GM06990 (cell line): ENCODE data around the gene CLN3.
"Not testable (repeated sequence)": the region's sequence is repeated elsewhere in the genome, so short reads cannot be mapped to it uniquely, and the experiment has no call there.

Experiments
- DNase-seq: peaks from one replicate; pipeline ENCODE4 v3.0.0-alpha.2; 2011; ENCODE audit not compliant: insufficient read length; ENCODE audit errors: extremely low read depth
- H3K27me3 ChIP-seq: replicated peaks from 2 replicates; pipeline ENCODE4 v1.6.0; 2011; ENCODE audit warnings: low read length; ENCODE audit not compliant: control insufficient read depth, insufficient read depth
- H3K36me3 ChIP-seq: 2 replicates; pipeline ENCODE4 v1.5.1; 2011; ENCODE audit warnings: low read length; ENCODE audit not compliant: control insufficient read depth, insufficient read depth
- H3K4me3 ChIP-seq: replicated peaks from 2 replicates; pipeline ENCODE4 v1.5.1; 2011; ENCODE audit warnings: low read depth, mild to moderate bottlenecking, control low read depth, low read length
- TF ChIP-seq, protein P1 (sequence below): IDR thresholded peaks from 2 replicates; pipeline ENCODE4 v1.5.1; 2011; ENCODE audit warnings: low read length, control low read depth, mild to moderate bottlenecking, inconsistent platforms; ENCODE audit not compliant: insufficient read depth, poor library complexity, severe bottlenecking

The CLN3 gene

DNA sequence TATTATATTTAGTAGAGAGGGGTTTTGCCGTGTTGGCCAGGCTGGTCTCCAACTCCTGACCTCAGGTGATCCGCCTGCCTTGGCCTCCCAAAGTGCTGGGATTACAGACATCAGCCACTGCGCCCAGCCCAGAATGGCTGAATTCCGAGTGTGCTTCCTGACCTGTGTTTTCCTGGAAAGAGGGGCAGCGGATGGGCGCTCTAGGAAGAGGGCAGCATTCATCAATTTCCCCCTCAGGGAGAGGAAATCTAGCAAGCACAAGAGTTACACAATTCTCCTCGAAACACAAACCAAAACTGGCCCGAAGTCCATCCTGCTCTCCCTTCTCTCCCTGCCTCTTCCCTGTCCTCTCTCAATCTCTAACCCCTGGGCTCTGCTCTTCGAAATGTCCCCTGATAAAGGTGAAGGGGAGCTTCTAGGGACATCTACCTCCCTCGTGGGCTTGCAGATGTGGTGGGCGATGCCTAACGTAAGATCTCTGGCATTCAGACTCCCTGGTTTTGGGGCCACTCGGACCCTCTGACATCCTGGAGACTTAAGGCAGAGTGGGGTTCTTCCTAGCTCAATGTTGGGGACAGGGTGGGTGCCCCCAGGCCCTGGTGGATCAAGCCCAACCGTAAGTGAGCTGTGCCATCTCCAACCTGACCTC lies 13.7 kb upstream of the CLN3 start:
- Histone ChIP-seq H3K27me3 (no peaks in the 10 kb centered on the region), H3K4me3 (no peak overlapping the region), H3K36me3 (no peaks in the 10 kb centered on the region)
- no peak for DNase-seq
- TF ChIP-seq, protein P1, sequence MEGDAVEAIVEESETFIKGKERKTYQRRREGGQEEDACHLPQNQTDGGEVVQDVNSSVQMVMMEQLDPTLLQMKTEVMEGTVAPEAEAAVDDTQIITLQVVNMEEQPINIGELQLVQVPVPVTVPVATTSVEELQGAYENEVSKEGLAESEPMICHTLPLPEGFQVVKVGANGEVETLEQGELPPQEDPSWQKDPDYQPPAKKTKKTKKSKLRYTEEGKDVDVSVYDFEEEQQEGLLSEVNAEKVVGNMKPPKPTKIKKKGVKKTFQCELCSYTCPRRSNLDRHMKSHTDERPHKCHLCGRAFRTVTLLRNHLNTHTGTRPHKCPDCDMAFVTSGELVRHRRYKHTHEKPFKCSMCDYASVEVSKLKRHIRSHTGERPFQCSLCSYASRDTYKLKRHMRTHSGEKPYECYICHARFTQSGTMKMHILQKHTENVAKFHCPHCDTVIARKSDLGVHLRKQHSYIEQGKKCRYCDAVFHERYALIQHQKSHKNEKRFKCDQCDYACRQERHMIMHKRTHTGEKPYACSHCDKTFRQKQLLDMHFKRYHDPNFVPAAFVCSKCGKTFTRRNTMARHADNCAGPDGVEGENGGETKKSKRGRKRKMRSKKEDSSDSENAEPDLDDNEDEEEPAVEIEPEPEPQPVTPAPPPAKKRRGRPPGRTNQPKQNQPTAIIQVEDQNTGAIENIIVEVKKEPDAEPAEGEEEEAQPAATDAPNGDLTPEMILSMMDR = no peak

DNA sequence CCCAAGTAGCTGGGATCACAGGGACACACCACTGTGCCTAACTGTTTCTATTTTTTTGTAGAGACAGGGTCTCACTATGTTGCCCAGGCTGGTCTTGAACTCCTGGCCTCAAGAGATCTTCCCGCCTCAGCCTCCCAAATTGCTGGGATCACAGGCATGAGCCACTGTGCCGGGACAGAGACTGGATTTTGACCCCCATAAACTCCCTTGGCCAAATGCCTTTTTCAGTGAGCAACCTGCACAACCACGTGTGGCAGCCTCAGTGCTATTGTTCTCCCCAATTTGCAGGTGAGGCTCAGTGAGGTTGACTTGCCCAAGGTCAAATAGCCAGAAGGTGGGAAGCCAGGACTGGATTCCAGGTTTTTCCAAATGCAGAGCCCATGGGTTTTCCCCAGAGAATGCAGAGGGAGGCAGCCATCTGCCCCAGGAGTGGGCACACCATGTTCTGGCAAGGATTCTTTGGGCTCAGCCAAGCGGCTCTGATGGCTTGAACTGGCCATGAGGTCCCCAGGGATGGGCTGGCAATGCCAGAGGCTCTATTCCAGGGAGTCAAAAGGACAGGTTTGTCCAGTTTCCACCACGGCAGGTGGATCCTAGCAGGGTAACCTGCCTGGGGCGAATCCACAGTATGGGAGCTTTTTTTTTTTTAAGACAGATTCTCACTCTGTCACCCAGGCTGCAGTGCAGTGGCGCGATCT lies 13.0 kb upstream of the CLN3 start:
- Histone ChIP-seq H3K36me3 (no peaks in the 10 kb centered on the region), H3K27me3 (no peaks in the 10 kb centered on the region), H3K4me3 (no peak overlapping the region)
- DNase-seq = no peak
- TF ChIP-seq, protein P1 = no peak

DNA sequence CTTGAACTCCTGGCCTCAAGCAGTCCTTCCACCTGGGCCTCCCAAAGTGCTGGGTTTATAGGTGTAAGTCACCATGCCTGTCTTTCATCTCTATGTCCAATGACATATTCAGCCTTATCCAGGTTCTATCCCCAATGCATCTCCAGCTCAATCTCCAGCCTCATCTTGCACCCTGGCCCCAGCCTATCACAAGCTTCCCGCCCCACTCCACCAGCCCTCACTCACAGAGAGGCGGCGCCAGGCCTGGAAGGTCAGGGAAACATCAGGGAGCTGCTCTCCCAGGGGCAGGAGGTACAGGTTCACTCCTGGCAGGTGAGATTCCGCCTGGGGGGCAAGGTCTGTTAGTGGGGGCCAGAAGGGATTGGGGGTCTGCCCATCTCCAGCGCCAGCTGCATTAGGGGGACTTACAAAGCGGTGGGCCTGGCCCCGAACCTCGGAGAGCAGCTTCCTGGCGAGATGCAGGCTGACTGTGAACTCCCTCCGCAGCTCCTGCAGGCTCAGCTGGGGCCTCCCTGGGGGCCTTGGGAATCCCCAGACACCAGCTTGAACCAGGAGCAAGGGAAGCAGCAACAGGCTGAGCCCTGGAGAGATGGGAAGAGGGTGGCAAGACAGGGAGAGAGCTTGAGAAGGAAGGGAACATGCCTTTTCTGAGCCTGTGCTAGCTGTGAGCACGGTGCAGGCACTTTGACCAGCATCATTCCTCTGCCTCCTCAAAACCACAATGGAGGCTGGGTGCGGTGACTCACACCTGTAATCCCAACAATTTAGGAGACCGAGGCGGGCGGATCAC lies 11.8 kb upstream of the CLN3 start:
- no peak for DNase-seq
- TF ChIP-seq, protein P1 = no peak
- H3K4me3 ChIP-seq = no peak overlapping the region
- no peaks in the 10 kb centered on the region for H3K27me3 ChIP-seq
- H3K36me3 ChIP-seq = no peaks in the 10 kb centered on the region

DNA sequence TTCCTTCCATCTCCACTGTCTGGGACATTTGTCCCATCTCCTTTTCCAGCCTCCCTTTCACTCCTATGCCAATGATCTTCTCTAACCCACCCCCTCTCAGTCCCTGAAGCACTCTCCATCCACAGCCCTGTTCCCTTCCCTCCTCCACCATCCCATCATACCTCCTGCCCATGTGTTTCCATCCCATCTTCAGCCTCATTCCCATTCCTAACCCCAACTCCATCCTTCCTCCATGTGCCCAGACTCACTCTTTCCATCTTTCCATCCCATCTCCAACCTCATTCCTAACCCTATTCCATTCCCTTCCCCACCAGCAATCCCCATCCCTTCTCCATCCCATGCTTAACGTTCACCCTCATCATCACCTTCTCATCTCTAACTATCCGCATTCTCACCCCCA lies 10.4 kb upstream of the CLN3 start:
- H3K36me3 ChIP-seq = no peaks in the 10 kb centered on the region
- no peak for DNase-seq
- TF ChIP-seq, protein P1 = no peak

DNA sequence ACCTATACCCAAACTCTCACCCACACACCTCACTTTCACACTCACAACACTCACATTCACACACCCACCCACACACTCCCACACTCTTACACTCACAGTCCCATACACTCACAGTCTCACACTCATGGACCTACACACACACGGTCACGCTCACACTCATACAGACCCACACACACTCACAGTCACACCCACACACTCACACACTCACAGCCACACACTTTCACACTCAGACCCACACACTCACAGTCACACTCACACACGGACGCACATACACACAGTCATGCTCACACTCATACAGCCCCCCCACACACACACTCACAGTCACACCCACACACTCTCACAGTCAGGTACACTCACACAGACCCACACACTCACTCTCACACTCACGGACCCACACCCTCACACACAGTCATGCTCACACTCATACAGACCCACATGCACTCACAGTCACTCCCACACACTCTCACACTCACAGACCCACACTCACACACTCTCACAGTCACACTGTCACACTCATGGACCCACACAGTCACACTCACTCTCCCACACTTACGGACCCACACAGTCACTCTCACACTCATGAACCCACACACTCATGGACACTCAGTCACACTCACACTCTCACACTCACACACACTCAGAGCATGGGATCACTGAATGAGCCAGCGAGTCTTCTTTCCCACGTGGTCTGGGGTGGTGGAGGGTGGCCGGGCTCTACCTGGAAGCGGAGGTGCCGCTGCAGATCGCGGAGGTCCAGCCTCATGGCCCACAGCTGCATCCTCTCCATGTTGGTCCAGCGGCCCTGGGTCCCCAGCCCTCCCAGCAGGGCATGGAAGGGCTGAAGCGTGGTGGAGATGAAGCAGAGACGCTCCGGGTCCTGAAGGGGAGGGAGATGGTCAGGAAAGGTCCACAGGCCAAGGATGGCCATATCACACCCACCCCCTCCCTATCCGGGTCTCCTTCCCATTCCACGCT lies 9.7 kb upstream of the CLN3 start:
- H3K36me3 ChIP-seq = no peaks in the 10 kb centered on the region
- H3K27me3 ChIP-seq = no peaks in the 10 kb centered on the region
- TF ChIP-seq, protein P1 = no peak
- no peak overlapping the region for H3K4me3 ChIP-seq
- no peak for DNase-seq

More for the DNA sequence above, 10.4 kb upstream of the CLN3 start:
- Histone ChIP-seq H3K4me3 (no peak overlapping the region), H3K27me3 (no peaks in the 10 kb centered on the region)

DNA sequence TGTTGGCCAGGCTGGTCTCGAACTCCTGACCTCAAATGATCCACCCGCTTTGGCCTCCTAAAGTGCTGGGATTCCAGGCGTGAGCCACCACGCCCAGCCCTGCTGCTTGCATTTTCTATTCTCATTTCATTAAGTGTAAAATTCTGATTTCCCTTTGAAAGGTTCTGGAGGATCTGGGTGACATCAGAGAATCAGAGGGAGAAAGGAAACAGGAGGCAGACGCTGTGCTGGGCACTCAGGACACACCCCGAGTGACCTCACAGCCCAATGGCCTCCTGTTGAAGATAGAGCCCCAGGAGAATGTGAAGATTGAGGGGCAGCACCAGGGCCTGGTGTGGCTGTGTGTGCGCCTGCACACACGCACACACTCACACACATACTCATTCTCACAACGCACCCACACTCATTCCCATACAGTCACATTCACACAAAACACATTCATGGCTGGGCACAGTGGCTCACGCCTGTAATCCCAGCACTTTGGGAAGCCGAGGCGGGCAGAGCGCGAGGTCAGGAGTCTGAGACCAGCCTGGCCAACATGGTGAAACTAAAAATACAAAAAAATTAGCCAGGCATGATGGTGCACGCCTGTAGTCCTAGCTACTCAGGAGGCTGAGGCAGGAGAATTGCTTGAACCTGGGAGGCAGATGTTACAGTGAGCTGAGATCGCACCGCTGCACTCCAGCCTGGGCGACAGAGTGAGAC lies 8.8 kb upstream of the CLN3 start:
- not testable (repeated sequence) for DNase-seq, H3K27me3 ChIP-seq, H3K4me3 ChIP-seq, H3K36me3 ChIP-seq
